PFSK-1 (cell line): ENCODE results near the gene MAPK13.

Experiments used
- FOXP2 ChIP-seq: optimal IDR thresholded peaks from 2 replicates; pipeline ENCODE3; 2011; ENCODE audit warnings: borderline replicate concordance, control low read depth, inconsistent platforms; ENCODE audit not compliant: insufficient read depth; ENCODE audit errors: extremely low read length, extremely low read depth
- POLR2AphosphoS5 ChIP-seq: IDR thresholded peaks from 2 replicates; pipeline ENCODE4 v1.6.1; 2012; ENCODE audit warnings: low read depth, mild to moderate bottlenecking, control low read depth, low read length, moderate library complexity
- REST ChIP-seq, 2 experiments: IDR thresholded peaks; 2 replicates each; pipeline versions ENCODE4 v1.6.1 to v1.8.0; 2011 to 2012; ENCODE audit warnings: low read depth in 2 of 2, low read length in 2 of 2, control low read depth in 1 of 2, inconsistent platforms in 1 of 2, mild to moderate bottlenecking in 1 of 2, moderate library complexity in 1 of 2; ENCODE audit not compliant: insufficient read depth in 1 of 2
- SIN3A ChIP-seq: IDR thresholded peaks from 2 replicates; pipeline ENCODE4 v1.6.1; 2012; ENCODE audit warnings: mild to moderate bottlenecking, low read length, moderate library complexity, borderline replicate concordance; ENCODE audit not compliant: insufficient read depth
- TAF1 ChIP-seq: IDR thresholded peaks from 2 replicates; pipeline ENCODE4 v1.6.1; 2012; ENCODE audit warnings: low read length, control low read depth, borderline replicate concordance; ENCODE audit not compliant: insufficient read depth

GRCh38 chr6:36132246-36132895 is 2.1 kb downstream of the MAPK13 start:
- TF ChIP-seq SIN3A (no peak), POLR2AphosphoS5 (no peak), TAF1 (no peak), REST (IDR thresholded peaks at IDR 0.05; ENCODE audit: insufficient read depth in 1 of 2, low read depth in 2 of 2, low read length in 2 of 2) (no peak), FOXP2 (no peak)
